Neural crest cell (in vitro differentiated cells): ENCODE results near the gene BTBD17. TPM values are rescaled to one million over a fixed set of nuclear protein-coding genes. Genes with fewer than 3 reads are reported as not detected.

Source experiments
- DNase-seq: peaks from one replicate; pipeline ENCODE4 v3.0.0; 2021; ENCODE audit warnings: low read depth, mixed read lengths, low spot score
- H3K27ac Mint-ChIP-seq: one replicate; pipeline ENCODE4 v1.8.0; 2021; ENCODE audit warnings: mild to moderate bottlenecking, mixed read lengths; ENCODE audit not compliant: unreplicated experiment
- H3K27me3 Mint-ChIP-seq: 2 replicates; pipeline ENCODE4 v1.8.0; 2021; ENCODE audit warnings: low read depth, mild to moderate bottlenecking, mixed read lengths
- H3K36me3 Mint-ChIP-seq: 2 replicates; pipeline ENCODE4 v1.8.0; 2021; ENCODE audit warnings: low read depth, mild to moderate bottlenecking, mixed read lengths
- H3K4me1 Mint-ChIP-seq: 2 replicates; pipeline ENCODE4 v1.8.0; 2021; ENCODE audit warnings: mixed read lengths
- H3K4me3 Mint-ChIP-seq: one replicate; pipeline ENCODE4 v1.8.0; 2021; ENCODE audit warnings: mild to moderate bottlenecking, mixed read lengths
- H3K9me3 Mint-ChIP-seq: 2 replicates; pipeline ENCODE4 v1.8.0; 2021; ENCODE audit warnings: mixed read lengths
- total RNA-seq: library from RNA; stranded (reverse); gene quantifications from 2 replicates; pipeline ENCODE4 v1.2.1, GENCODE V29; 2021
- TF ChIP-seq, protein P1 (sequence below): fragments of 200-600 bp; sonication (generic); conservative IDR thresholded peaks from 2 replicates; pipeline ENCODE4 v1.5.0; 2021; ENCODE audit warnings: antibody characterized with exemption, mild to moderate bottlenecking

The BTBD17 gene
- total RNA-seq, 1 donor from 2014 or later: 12.3 TPM

DNA sequence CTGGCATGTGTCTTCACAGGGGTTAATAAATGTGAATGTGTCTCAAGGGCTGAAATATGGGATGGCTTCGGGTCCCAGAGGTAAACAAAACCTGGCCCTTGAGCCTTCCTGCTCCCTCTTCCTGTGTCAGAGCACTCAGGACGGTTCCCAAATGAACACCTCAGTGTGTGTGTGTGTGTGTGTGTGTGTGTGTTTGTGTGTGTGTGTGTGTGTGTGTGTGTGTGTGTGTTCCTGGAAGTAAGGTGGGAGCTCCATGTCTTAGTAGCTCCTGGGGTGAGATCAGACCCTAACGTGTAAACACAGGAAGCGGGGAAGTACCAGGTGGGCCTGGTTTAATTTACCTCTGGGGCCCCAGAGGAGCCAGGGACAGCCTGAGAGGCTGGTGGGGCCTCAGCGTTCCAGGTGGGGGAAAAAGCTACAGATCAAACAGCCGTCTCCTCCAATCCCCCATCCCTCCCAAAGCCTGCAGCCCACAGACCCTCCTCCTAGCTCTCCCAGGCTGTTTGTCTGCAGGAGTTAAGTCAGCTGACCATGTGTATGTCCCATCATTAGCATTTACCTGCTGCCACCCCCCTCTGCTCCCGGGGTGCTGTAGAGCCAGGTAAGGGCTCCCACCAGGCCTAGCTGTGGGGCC is 29.5 kb downstream of the BTBD17 start:
- H3K9me3 Mint-ChIP-seq: no peaks in the 10 kb centered on the region
- H3K27ac Mint-ChIP-seq: no peak overlapping the region
- H3K27me3 Mint-ChIP-seq: peaks cover 10% of the 10 kb centered on the region
- DNase-seq: no peak
- no peak overlapping the region for H3K4me3 Mint-ChIP-seq
- TF ChIP-seq, protein P1, sequence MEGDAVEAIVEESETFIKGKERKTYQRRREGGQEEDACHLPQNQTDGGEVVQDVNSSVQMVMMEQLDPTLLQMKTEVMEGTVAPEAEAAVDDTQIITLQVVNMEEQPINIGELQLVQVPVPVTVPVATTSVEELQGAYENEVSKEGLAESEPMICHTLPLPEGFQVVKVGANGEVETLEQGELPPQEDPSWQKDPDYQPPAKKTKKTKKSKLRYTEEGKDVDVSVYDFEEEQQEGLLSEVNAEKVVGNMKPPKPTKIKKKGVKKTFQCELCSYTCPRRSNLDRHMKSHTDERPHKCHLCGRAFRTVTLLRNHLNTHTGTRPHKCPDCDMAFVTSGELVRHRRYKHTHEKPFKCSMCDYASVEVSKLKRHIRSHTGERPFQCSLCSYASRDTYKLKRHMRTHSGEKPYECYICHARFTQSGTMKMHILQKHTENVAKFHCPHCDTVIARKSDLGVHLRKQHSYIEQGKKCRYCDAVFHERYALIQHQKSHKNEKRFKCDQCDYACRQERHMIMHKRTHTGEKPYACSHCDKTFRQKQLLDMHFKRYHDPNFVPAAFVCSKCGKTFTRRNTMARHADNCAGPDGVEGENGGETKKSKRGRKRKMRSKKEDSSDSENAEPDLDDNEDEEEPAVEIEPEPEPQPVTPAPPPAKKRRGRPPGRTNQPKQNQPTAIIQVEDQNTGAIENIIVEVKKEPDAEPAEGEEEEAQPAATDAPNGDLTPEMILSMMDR: no peak
- H3K36me3 Mint-ChIP-seq: no peaks in the 10 kb centered on the region
- peaks cover 6% of the 10 kb centered on the region for H3K4me1 Mint-ChIP-seq

DNA sequence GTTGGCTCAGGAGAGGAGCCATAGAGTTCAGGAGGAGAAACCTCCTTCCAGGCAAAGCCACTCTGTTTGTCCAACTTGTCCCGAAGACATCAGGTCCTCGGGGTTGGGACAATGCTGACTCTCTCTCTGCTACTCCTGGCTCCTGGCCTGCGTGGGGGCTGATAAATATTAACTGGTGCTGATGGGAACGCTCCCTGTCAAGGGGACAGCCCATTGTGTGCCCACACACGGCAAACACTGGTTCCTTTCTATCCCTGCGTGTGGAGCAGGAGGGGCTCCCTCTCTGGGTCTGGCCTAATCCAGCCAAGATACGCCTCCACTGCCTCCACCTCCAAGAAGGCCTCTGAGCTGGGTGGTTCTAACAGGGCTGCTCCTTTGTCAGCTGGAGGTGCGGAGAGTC is 31.2 kb downstream of the BTBD17 start:
- H3K27ac Mint-ChIP-seq: no peak overlapping the region
- no peaks in the 10 kb centered on the region for H3K36me3 Mint-ChIP-seq
- H3K4me3 Mint-ChIP-seq: no peak overlapping the region
- H3K9me3 Mint-ChIP-seq: no peaks in the 10 kb centered on the region
- H3K27me3 Mint-ChIP-seq: peaks cover 21% of the 10 kb centered on the region
- no peak for DNase-seq
- H3K4me1 Mint-ChIP-seq: peaks cover 14% of the 10 kb centered on the region
- TF ChIP-seq, protein P1: no peak

DNA sequence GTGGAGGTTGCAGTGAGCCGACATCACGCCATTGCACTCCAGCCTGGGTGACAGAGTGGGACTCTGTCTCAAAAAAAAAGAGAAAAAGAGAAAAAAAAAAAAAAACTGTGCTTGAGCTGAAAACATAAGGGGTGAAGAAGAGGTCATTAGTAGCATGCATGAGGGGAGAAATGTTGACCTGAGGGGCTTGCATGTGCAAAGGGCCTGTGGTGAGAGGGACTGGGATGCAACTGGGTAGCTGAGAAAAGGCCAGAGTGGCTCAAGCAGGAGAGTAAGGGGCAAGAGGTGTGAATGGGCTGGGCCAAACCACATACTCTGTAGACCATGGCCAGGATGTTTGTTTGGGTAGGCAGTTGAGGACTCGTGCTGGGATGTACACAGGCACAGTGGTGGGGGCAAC is 32.3 kb downstream of the BTBD17 start:
- H3K4me3 Mint-ChIP-seq: no peak overlapping the region

DNA sequence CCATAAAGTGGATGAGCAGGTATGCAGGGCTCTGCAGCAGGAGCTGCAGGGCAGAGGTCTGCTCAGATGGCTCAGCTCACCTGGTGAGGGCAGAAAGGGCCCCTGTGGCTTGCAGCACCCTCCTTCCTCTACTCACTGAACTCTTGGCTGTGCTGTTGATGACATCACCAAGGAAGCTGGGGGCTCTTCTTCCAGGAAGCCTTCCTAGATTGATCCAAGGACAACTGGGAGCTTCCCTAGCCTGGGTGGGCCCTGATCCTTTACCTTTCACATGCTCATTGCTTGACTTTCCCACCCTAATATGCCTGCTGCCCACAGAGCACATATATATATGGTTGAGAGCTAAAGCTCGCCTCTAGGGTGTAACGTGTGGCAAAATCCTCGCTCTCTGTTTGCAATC is 33.2 kb downstream of the BTBD17 start:
- TF ChIP-seq, protein P1: no peak
- DNase-seq: no peak
- Mint-ChIP-seq H3K9me3 (no peaks in the 10 kb centered on the region), H3K4me3 (no peak overlapping the region), H3K4me1 (peaks cover 14% of the 10 kb centered on the region), H3K27me3 (peaks cover 37% of the 10 kb centered on the region), H3K36me3 (no peaks in the 10 kb centered on the region), H3K27ac (no peak overlapping the region)

More for the DNA sequence above, 32.3 kb downstream of the BTBD17 start:
- TF ChIP-seq, protein P1: no peak
- Mint-ChIP-seq H3K27me3 (peaks cover 32% of the 10 kb centered on the region), H3K36me3 (no peaks in the 10 kb centered on the region), H3K4me1 (peaks cover 14% of the 10 kb centered on the region), H3K27ac (no peak overlapping the region), H3K9me3 (no peaks in the 10 kb centered on the region)
- DNase-seq: no peak

DNA sequence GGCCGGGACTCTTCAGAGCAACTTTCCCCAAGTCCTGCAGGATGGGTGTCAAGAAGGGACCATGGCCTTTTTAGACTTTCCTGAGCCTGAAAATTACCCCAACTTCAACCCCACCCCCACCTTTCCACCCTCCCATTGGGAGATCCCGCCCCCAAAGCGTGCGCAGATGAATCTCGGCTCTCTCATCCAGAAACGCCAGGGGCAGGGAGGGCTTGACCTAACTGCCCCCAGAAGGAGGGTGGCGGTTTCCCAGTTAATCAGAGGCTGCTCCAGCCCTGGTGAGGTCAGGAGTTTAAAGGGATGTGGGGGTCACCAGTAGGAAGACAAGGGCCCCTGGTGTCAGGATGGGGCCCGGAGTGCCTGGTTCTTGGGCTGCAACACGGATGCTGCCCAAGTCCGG is 35.2 kb downstream of the BTBD17 start:
- DNase-seq: no peak
- Mint-ChIP-seq H3K4me3 (peak overlapping the region; percentile 17), H3K36me3 (no peaks in the 10 kb centered on the region), H3K27ac (peak overlapping the region; percentile 43), H3K27me3 (peaks cover 42% of the 10 kb centered on the region), H3K9me3 (no peaks in the 10 kb centered on the region), H3K4me1 (peaks cover 14% of the 10 kb centered on the region)
- TF ChIP-seq, protein P1: no peak
